GM18873 (cell line): Measurements from ENCODE around the gene ALOX5AP.

ENCODE experiments used
- ATAC-seq: cut with Tn5 transposase; IDR thresholded peaks from one replicate; pipeline ENCODE4 v1.9.1; 2021; ENCODE audit warnings: mild to moderate bottlenecking, moderate library complexity, moderate number of reproducible peaks; ENCODE audit not compliant: unreplicated experiment, low FRiP score

Gene ALOX5AP

GRCh38 chr13:30753030-30753616, 17.8 kb downstream of the ALOX5AP start:
- no peak for ATAC-seq

GRCh38 chr13:30755678-30756077, 20.3 kb downstream of the ALOX5AP start:
- ATAC-seq: no peak

GRCh38 chr13:30757026-30757742, 21.8 kb downstream of the ALOX5AP start:
- no peak for ATAC-seq

DNA sequence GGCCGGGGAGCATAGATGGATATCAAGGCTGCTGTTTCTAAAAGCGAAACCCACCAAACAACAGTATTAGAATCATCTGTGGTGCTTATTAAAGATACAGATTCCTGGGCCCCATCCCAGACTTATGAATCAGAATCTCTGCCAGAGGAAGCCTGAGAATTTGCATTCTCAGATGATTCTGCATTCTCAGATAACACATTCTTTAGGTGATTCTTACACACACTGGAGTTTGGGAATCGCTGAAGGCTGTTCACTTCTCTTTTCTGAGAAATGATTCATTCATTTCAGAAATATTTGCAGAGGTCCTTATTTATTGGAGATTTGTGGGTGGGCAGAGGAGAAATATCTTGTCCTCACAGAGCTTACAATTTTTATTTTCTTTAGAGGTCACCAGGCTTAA, 24.4 kb downstream of the ALOX5AP start:
- ATAC-seq: no peak

DNA sequence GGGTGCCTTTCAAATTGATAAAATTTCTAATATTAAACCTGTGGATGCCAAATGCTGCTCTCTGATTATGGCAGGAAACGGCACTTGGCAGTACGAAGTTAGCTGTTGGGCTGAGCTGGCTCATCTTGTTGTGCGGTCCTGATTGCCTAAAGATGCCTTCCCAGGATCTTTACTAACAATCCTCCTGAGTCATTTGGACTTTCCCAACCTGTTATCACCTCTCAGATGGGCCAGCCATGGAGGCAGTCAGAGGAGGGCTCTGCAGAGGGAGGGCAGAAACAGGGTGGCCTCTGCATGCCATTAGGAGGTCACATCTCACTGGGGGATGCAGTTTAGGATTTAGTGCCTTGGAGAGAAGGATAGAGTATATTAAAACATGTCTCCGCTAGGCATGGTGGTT, 27.3 kb downstream of the ALOX5AP start:
- no peak for ATAC-seq

DNA sequence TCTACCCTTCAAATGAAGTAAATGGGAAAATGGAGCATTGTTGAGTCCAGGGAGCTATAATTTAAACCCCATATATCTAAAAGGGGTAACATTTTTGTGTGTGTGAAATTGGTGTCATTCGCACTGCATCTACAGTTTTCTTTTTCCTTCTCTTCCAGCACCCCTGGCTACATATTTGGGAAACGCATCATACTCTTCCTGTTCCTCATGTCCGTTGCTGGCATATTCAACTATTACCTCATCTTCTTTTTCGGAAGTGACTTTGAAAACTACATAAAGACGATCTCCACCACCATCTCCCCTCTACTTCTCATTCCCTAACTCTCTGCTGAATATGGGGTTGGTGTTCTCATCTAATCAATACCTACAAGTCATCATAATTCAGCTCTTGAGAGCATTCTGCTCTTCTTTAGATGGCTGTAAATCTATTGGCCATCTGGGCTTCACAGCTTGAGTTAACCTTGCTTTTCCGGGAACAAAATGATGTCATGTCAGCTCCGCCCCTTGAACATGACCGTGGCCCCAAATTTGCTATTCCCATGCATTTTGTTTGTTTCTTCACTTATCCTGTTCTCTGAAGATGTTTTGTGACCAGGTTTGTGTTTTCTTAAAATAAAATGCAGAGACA, 28.6 kb downstream of the ALOX5AP start:
- ATAC-seq: no peak

DNA sequence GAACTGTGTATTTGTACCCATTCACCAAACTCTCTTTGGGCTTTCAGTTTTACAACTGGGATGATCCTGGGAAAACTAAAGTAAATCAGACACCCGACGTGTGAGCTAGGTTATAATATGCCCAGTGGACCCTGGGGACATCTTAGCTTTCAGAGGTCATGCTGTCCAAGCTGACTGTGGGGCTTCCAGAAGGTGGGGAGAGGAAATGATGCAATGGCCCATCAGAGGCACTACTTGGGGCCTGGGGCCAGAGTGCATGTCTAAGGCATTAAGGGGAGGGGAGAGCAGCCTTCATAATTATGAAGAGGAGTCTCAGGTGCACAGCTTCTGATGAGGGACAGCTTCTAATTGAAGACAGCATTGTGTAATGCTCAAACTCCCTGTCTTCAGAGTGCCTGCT, 30.9 kb downstream of the ALOX5AP start:
- ATAC-seq: no peak

DNA sequence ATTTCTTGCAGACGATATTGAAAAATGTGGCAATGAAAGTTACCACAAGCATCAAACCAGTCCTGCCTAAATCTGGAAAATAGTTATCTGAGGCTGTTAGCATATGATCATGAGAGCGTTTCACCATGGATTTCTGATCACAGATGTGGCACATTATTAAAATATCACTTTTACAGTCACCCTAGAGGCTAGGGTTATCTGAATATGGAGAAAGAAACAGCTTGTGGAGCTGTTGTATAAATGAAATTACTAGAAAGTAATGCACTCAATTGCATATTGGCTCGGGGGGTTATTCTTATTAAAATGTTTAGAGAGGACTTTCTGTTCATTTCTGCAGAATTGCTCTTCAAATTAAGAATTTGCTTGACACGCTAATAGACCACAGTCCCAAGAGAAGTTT, 35.6 kb downstream of the ALOX5AP start:
- no peak for ATAC-seq

- no peak for ATAC-seq
These were observed 38.2 kb downstream of the ALOX5AP start for GRCh38 chr13:30773561-30773960.

GRCh38 chr13:30774214-30774730, 38.9 kb downstream of the ALOX5AP start:
- ATAC-seq: no peak

GRCh38 chr13:30776661-30777060, 41.3 kb downstream of the ALOX5AP start:
- ATAC-seq: no peak

GRCh38 chr13:30779016-30779415, 43.7 kb downstream of the ALOX5AP start:
- ATAC-seq: no peak

DNA sequence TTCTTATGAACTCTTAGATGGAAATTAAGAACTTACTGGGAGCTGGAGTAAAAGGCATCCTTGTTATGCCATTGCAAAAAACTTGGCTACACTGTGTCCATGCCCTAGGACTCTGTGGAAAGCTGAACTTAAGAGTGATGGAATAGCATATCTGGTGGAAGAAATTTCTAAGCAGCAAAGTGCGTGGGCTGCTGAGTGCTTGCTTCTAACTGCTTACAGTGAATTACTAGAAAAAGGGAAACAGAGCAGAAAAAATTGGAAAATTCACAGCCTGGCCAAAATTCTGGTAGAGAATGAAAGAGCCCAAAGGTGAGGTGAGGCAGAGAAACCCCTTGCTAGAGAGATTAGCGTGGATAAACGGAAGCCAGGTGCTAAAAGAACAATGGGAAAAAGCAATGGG, 44.3 kb downstream of the ALOX5AP start:
- ATAC-seq: no peak

DNA sequence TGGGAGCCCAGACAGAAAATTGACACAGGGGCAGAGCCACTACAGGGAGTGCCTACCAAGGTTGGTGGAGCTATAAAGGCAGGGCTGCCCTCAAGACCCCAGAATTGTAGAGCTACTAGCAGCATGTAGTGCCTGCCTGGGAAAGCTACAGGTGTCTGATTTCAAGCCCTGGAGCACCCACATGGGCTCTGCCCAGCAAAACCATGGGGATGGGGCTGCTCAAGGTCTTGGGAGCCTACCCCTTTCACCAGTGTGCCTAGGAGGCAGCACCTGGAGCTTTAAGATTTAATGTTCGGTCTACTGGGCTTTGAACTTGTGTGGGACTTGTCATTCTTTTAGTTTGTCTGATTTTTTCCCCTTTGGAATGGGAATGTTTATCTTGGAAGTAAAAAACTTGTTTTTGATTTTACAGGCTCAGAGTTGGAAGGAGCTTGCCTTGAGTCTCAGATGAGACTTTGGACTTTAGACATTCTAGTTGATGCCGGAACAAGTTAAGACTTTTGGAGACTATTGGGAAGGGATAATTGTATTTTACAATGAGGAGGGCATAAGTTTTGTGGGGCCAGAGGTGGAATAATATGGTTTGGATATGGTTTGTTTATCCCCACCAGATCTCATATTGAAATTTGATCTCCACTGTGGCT, 45.1 kb downstream of the ALOX5AP start:
- no peak for ATAC-seq

DNA sequence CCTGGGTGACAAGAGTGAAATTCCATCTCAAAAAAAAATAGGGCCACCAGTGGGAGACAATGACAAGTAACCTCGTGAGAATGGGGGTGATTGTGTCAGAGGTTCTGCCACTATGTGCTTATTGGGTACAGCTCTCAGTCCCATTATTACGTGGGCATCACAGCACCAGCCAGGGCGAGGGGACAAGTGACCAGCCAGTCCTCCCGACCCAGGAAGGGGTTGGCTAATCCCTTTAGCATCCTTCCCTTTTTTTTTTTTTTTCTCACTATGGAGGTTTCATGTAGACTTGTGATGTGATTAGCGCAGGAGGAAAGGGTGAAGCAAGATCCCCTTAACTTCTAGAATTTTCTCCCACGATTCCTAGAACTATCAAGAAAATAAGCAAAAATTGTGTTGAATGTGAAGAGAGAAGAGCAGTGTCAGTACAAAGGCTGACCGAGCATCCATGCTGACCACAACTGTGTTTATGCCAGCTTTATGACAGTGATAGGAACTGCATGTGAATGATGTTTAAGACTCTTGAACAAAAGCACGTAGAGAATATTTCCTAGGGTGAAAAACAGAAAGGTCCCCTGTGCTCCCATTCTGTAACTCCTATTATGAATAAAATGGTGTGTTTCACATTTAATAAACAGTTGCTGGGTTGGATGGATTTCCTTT, 50.0 kb downstream of the ALOX5AP start:
- ATAC-seq: no peak

- no peak for ATAC-seq
These were observed 51.3 kb downstream of the ALOX5AP start for GRCh38 chr13:30786648-30787047.

- ATAC-seq: no peak
These were observed 52.6 kb downstream of the ALOX5AP start for GRCh38 chr13:30787738-30788525.

DNA sequence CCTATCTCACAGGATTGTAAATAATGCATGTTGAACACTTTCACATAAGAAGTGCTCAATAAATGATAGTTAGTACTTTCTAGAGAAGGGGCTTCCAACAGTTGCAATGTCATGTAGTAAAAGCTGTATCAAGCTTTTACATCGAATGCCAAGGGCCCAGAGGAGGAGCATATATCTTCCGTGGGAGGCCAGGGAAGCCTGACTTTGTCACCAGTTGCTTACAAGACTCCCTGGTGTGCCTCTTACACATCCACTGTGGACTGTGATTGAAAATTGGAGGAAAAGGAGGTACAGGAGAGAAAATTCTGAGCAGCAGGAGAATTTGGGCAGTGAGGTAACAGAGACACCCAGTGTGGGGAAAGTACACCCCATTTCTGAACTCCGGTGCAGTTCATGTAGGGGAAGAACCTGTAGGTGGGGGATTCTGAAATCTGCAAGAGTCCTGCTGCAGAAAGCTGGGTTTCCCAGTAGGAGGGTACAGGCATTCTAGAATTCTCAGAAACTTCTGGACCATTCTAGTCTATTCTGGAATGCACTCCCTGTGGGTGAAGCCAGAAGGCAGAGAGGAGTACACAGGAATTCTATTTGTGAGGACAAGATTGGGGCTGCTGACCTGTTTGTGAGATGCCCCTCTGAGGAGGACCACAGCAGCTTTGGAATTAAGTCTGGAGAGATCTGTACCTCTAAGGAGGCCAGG, 54.0 kb downstream of the ALOX5AP start:
- ATAC-seq: no peak

- ATAC-seq: no peak
These were observed 55.2 kb downstream of the ALOX5AP start for GRCh38 chr13:30790592-30790991.
